GM12878 (cell line): ENCODE results near the gene GPBP1L1. TPM values are rescaled to one million over a fixed set of nuclear protein-coding genes. Genes with fewer than 3 reads are reported as not detected.

Experiments
- ATF3 ChIP-seq: IDR thresholded peaks from 2 replicates; pipeline ENCODE4 v1.6.1; 2011; ENCODE audit warnings: low read depth, mild to moderate bottlenecking, low read length, moderate library complexity, borderline replicate concordance; ENCODE audit errors: extremely low read depth
- BRCA1 ChIP-seq: IDR thresholded peaks from 2 replicates; pipeline ENCODE4 v1.6.1; 2011; ENCODE audit warnings: low read depth, low read length, improper control_type of control experiment
- CEBPB ChIP-seq, 2 experiments: fragments of 150-350 bp in 1 of 2; IDR thresholded peaks; 2 replicates each; pipeline ENCODE4 v1.6.1; 2012 to 2014; ENCODE audit warnings: low read depth in 2 of 2, low read length in 2 of 2, borderline replicate concordance in 1 of 2, inconsistent platforms in 1 of 2
- CHD1 ChIP-seq: IDR thresholded peaks from 2 replicates; pipeline ENCODE4 v1.6.1; 2012; ENCODE audit warnings: low read depth, low read length, improper control_type of control experiment
- CUX1 ChIP-seq: IDR thresholded peaks from 2 replicates; pipeline ENCODE4 v1.6.1; 2012; ENCODE audit warnings: improper control_type of control experiment, low read depth, low read length; ENCODE audit not compliant: insufficient replicate concordance
- E2F8 ChIP-seq: fragments of 450-650 bp; IDR thresholded peaks from 2 replicates; pipeline ENCODE4 v1.6.1; 2018; ENCODE audit warnings: mild to moderate bottlenecking, low read depth, moderate library complexity; ENCODE audit not compliant: partially characterized antibody
- EED ChIP-seq: sonication (generic); IDR thresholded peaks from 2 replicates; pipeline ENCODE4 v1.6.1; 2016; ENCODE audit warnings: antibody characterized with exemption, low read depth
- HDAC2 ChIP-seq: fragments of 200-600 bp; sonication (generic); IDR thresholded peaks from 2 replicates; pipeline ENCODE4 v1.6.1; 2017
- LARP7 ChIP-seq: fragments of 450-650 bp; IDR thresholded peaks from 2 replicates; pipeline ENCODE4 v1.6.1; 2017; ENCODE audit warnings: mild to moderate bottlenecking
- MYB ChIP-seq: fragments of 150-350 bp; IDR thresholded peaks from 2 replicates; pipeline ENCODE4 v1.6.1; 2014; ENCODE audit warnings: mild to moderate bottlenecking, low read depth, low read length, borderline replicate concordance
- NBN ChIP-seq: fragments of 450-650 bp; IDR thresholded peaks from 2 replicates; pipeline ENCODE4 v1.6.1; 2016
- NR2C1 ChIP-seq: fragments of 450-650 bp; IDR thresholded peaks from 2 replicates; pipeline ENCODE4 v1.6.1; 2017; ENCODE audit warnings: antibody characterized with exemption, mild to moderate bottlenecking, moderate library complexity
- NRF1 ChIP-seq: conservative IDR thresholded peaks from 2 replicates; pipeline ENCODE4 v1.6.1; 2011; ENCODE audit warnings: mild to moderate bottlenecking, low read depth, low read length, improper control_type of control experiment
- POLR2A ChIP-seq: IDR thresholded peaks from 2 replicates; pipeline ENCODE4 v1.6.1; 2011; ENCODE audit warnings: low read depth, mild to moderate bottlenecking, low read length
- RB1 ChIP-seq: fragments of 450-650 bp; formaldehyde crosslinking; IDR thresholded peaks from 2 replicates; pipeline ENCODE4 v1.6.1; 2017; ENCODE audit warnings: mild to moderate bottlenecking, borderline replicate concordance
- RELA ChIP-seq: fragments of 450-650 bp; IDR thresholded peaks from 2 replicates; pipeline ENCODE4 v1.8.0; 2014; ENCODE audit warnings: borderline replicate concordance; ENCODE audit not compliant: partially characterized antibody
- SMAD5 ChIP-seq: IDR thresholded peaks from 2 replicates; pipeline ENCODE4 v1.6.1; 2016; ENCODE audit warnings: antibody characterized with exemption, low read depth
- YBX1 ChIP-seq: fragments of 450-650 bp; IDR thresholded peaks from 2 replicates; pipeline ENCODE4 v1.6.1; 2016; ENCODE audit warnings: antibody characterized with exemption
- ZNF207 ChIP-seq: fragments of 450-650 bp; IDR thresholded peaks from 2 replicates; pipeline ENCODE4 v1.6.1; 2014; ENCODE audit warnings: antibody characterized with exemption, mild to moderate bottlenecking, borderline replicate concordance
- polyA plus RNA-seq, 11 experiments: library from polyadenylated mRNA; depleted of rRNA in 4 of 11; unstranded in 6 of 11; stranded (reverse) in 5 of 11; fragments of >200 nt; fragmentation: Nextera tagmentation in 4 of 11; fragmentation: Illumina TruSeq in 1 of 11; extraction: Ambion mirVana in 4 of 11; extraction: Trizol in 1 of 11; gene quantifications; 1 replicate in 1 of 11; 2 replicates in 10 of 11; pipeline versions ENCODE4 v1.2.1 to v1.2.3, GENCODE V29; 2011 to 2016; ENCODE audit warnings: inconsistent platforms in 2 of 11, missing spikeins in 2 of 11, low read depth in 1 of 11
- total RNA-seq, 4 experiments: library from RNA; depleted of rRNA in 3 of 4; stranded (reverse); fragments of >200 nt in 3 of 4; fragmentation: Illumina TruSeq in 1 of 4; extraction: Trizol in 1 of 4; gene quantifications; 2 replicates each; pipeline versions ENCODE4 v1.2.1 to v1.2.3, GENCODE V29; 2013 to 2021
- TF ChIP-seq, protein P1 (sequence below): IDR thresholded peaks from 2 replicates; pipeline ENCODE4 v1.6.1; 2011; ENCODE audit warnings: borderline replicate concordance, low read depth, mild to moderate bottlenecking, moderate library complexity, low read length; ENCODE audit not compliant: insufficient read depth, poor library complexity, severe bottlenecking
- TF ChIP-seq, protein P2 (sequence below): fragments of 450-650 bp; IDR thresholded peaks from 2 replicates; pipeline ENCODE4 v1.6.1; 2017; ENCODE audit warnings: mild to moderate bottlenecking, low read depth, inconsistent platforms; ENCODE audit not compliant: poor library complexity, severe bottlenecking

Gene GPBP1L1
- total and polyA plus RNA-seq, 10 of the 15 experiments (the other 5 are each of a cell fraction or from before 2014, with no cell fraction given) = 37.3 to 91.6 (median 81.2) TPM

- TF ChIP-seq CEBPB (IDR thresholded peaks at IDR 0.05; ENCODE audit: borderline replicate concordance in 1 of 2, low read depth in 2 of 2, low read length in 2 of 2) (no peak), RELA (no peak), EED (no peak), YBX1 (no peak), SMAD5 (no peak), RB1 (0 out of 2 replicates have a peak, but pooled peaks have one; percentile 11), NR2C1 (no peak), ZNF207 (no peak), BRCA1 (no peak), MYB (no peak), CHD1 (no peak), LARP7 (0 out of 2 replicates have a peak, but pooled peaks have one; percentile 31), CUX1 (no peak), ATF3 (no peak), HDAC2 (no peak), POLR2A (no peak), NBN (no peak), E2F8 (no peak), NRF1 (no peak)
- TF ChIP-seq, protein P1, sequence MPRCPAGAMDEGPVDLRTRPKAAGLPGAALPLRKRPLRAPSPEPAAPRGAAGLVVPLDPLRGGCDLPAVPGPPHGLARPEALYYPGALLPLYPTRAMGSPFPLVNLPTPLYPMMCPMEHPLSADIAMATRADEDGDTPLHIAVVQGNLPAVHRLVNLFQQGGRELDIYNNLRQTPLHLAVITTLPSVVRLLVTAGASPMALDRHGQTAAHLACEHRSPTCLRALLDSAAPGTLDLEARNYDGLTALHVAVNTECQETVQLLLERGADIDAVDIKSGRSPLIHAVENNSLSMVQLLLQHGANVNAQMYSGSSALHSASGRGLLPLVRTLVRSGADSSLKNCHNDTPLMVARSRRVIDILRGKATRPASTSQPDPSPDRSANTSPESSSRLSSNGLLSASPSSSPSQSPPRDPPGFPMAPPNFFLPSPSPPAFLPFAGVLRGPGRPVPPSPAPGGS = no peak
- TF ChIP-seq, protein P2, sequence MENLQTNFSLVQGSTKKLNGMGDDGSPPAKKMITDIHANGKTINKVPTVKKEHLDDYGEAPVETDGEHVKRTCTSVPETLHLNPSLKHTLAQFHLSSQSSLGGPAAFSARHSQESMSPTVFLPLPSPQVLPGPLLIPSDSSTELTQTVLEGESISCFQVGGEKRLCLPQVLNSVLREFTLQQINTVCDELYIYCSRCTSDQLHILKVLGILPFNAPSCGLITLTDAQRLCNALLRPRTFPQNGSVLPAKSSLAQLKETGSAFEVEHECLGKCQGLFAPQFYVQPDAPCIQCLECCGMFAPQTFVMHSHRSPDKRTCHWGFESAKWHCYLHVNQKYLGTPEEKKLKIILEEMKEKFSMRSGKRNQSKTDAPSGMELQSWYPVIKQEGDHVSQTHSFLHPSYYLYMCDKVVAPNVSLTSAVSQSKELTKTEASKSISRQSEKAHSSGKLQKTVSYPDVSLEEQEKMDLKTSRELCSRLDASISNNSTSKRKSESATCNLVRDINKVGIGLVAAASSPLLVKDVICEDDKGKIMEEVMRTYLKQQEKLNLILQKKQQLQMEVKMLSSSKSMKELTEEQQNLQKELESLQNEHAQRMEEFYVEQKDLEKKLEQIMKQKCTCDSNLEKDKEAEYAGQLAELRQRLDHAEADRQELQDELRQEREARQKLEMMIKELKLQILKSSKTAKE = no peak
Measured at GRCh38 chr1:45686015-45686287, 382 bp downstream of the GPBP1L1 start (continued).
